ENCODE results near the gene KCNIP3.
"Not testable (repeated sequence)": the region's sequence is repeated elsewhere in the genome, so short reads cannot be mapped to it uniquely, and the experiment has no call there.

DNA sequence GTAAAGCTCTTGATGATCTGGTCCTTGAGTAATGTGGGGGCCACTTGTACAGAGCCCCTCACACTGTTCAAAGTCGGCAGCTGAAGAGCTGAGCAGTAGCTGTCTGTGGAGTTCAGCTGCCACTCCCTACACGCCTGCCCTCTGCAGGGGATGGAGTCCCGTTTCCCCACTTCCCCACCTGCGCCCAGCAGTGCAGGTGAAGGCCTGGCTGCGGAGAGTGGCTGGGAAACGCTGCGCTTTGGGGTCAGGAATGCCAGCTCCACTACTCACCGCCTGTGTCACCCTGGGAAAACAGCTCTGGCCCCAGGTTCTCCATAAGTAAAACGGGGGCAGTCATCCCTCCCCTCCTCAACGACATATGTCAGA lies 104.8 kb downstream of the KCNIP3 start:
- not testable (repeated sequence) for TF ChIP-seq CSDC2 (CRISPR knock-in tag; IDR thresholded peaks at IDR 0.05); TCF4 (CRISPR knock-in tag; IDR thresholded peaks at IDR 0.05; ENCODE audit: borderline replicate concordance)
